Esophagus muscularis mucosa (tissue), 4 donors: ENCODE data around the gene NPTXR.

Source experiments
- CTCF ChIP-seq, 3 experiments: fragments of 200-600 bp in 2 of 3; fragments of 450-650 bp in 1 of 3; sonication (generic) in 2 of 3; IDR thresholded peaks; one replicate each; pipeline ENCODE4 v1.5.1; 2017 to 2019; ENCODE audit warnings: antibody characterized with exemption in 3 of 3, mild to moderate bottlenecking in 2 of 3, moderate library complexity in 1 of 3
- EP300 ChIP-seq: sonication (generic); formaldehyde crosslinking; IDR thresholded peaks from one replicate; pipeline ENCODE4 v1.6.1; 2017; ENCODE audit warnings: antibody characterized with exemption
- POLR2A ChIP-seq: fragments of 450-650 bp; IDR thresholded peaks from one replicate; pipeline ENCODE4 v1.6.1; 2017; ENCODE audit warnings: antibody characterized with exemption, moderate library complexity, mild to moderate bottlenecking, low read depth
- POLR2AphosphoS5 ChIP-seq, 2 donors: sonication (generic); formaldehyde crosslinking; IDR thresholded peaks; one replicate each; pipeline ENCODE4 v1.6.1; 2017; ENCODE audit warnings: antibody characterized with exemption in 2 of 2

DNA sequence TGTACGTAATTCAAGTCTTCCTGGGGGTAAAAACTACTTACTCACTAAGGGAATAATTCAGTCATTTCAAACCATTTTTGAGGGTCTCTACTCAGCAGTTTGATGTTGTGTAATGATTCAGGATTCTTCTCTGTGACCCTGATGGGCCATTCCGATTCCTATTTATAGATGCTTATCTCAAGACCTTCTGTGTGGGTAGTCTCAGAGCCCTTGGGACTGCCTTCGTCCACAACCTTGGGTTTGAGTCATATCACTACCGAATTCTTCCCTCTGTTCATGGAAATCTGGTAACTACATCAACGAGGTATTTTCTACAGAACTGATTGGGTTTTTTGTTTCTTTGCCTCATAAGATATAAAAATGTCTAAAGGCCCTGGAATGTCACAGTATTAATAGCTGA is 42.5 kb upstream of the NPTXR start:
- TF ChIP-seq CTCF (IDR thresholded peaks at IDR 0.05) (no peak), POLR2A (no peak), EP300 (no peak), POLR2AphosphoS5 (IDR thresholded peaks at IDR 0.05) (no peak)
